HL-60 (cell line): Measurements from ENCODE around the gene HHAT.

Experiments
- DNase-seq, 2 experiments: peaks; one replicate each; pipeline ENCODE4 v3.0.0-alpha.2; 2010 to 2020; ENCODE audit warnings: low read depth in 1 of 2, low spot score in 1 of 2
- H3K27ac ChIP-seq: fragments of 250-450 bp; sonication (Bioruptor Pico); replicated peaks from 2 replicates; pipeline ENCODE4 v1.5.1; 2020; ENCODE audit warnings: mild to moderate bottlenecking, moderate library complexity
- H3K27me3 ChIP-seq: fragments of 250-450 bp; sonication (Bioruptor Pico); 2 replicates; pipeline ENCODE4 v1.5.1; 2021; ENCODE audit warnings: mild to moderate bottlenecking, moderate library complexity; ENCODE audit not compliant: insufficient read depth, poor library complexity, severe bottlenecking
- H3K4me3 ChIP-seq: replicated peaks from 2 replicates; pipeline ENCODE4 v1.5.1; 2011; ENCODE audit warnings: mild to moderate bottlenecking, control low read depth, low read length; ENCODE audit not compliant: insufficient read depth
- GABPA ChIP-seq: IDR thresholded peaks from 2 replicates; pipeline ENCODE4 v1.6.1; 2012; ENCODE audit warnings: low read depth
- POLR2AphosphoS5 ChIP-seq: IDR thresholded peaks from 2 replicates; pipeline ENCODE4 v1.6.1; 2012; ENCODE audit warnings: low read depth
- SPI1 ChIP-seq: IDR thresholded peaks from 2 replicates; pipeline ENCODE4 v1.6.1; 2012; ENCODE audit warnings: low read depth, mild to moderate bottlenecking, borderline replicate concordance
- TF ChIP-seq, protein P1 (sequence below): IDR thresholded peaks from 2 replicates; pipeline ENCODE4 v1.6.1; 2012; ENCODE audit warnings: low read depth; ENCODE audit not compliant: insufficient replicate concordance
- TF ChIP-seq, protein P2 (sequence below): IDR thresholded peaks from one replicate; pipeline ENCODE4 v1.5.1; 2011; ENCODE audit warnings: low read length, control low read depth, inconsistent platforms; ENCODE audit not compliant: insufficient read depth

The HHAT gene

GRCh38 chr1:210692796-210693195, 364.1 kb downstream of the HHAT start:
- TF ChIP-seq SPI1 (peak; percentile 76), POLR2AphosphoS5 (no peak)
- TF ChIP-seq, protein P1, sequence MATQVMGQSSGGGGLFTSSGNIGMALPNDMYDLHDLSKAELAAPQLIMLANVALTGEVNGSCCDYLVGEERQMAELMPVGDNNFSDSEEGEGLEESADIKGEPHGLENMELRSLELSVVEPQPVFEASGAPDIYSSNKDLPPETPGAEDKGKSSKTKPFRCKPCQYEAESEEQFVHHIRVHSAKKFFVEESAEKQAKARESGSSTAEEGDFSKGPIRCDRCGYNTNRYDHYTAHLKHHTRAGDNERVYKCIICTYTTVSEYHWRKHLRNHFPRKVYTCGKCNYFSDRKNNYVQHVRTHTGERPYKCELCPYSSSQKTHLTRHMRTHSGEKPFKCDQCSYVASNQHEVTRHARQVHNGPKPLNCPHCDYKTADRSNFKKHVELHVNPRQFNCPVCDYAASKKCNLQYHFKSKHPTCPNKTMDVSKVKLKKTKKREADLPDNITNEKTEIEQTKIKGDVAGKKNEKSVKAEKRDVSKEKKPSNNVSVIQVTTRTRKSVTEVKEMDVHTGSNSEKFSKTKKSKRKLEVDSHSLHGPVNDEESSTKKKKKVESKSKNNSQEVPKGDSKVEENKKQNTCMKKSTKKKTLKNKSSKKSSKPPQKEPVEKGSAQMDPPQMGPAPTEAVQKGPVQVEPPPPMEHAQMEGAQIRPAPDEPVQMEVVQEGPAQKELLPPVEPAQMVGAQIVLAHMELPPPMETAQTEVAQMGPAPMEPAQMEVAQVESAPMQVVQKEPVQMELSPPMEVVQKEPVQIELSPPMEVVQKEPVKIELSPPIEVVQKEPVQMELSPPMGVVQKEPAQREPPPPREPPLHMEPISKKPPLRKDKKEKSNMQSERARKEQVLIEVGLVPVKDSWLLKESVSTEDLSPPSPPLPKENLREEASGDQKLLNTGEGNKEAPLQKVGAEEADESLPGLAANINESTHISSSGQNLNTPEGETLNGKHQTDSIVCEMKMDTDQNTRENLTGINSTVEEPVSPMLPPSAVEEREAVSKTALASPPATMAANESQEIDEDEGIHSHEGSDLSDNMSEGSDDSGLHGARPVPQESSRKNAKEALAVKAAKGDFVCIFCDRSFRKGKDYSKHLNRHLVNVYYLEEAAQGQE = no peak
- TF ChIP-seq, protein P2, sequence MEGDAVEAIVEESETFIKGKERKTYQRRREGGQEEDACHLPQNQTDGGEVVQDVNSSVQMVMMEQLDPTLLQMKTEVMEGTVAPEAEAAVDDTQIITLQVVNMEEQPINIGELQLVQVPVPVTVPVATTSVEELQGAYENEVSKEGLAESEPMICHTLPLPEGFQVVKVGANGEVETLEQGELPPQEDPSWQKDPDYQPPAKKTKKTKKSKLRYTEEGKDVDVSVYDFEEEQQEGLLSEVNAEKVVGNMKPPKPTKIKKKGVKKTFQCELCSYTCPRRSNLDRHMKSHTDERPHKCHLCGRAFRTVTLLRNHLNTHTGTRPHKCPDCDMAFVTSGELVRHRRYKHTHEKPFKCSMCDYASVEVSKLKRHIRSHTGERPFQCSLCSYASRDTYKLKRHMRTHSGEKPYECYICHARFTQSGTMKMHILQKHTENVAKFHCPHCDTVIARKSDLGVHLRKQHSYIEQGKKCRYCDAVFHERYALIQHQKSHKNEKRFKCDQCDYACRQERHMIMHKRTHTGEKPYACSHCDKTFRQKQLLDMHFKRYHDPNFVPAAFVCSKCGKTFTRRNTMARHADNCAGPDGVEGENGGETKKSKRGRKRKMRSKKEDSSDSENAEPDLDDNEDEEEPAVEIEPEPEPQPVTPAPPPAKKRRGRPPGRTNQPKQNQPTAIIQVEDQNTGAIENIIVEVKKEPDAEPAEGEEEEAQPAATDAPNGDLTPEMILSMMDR = no peak
- H3K27me3 ChIP-seq = no peaks in the 10 kb centered on the region
- H3K27ac ChIP-seq = peak overlapping the region; percentile 4; the same call in 1 of the 2 replicates
- DNase-seq = peak in 1 of 2 experiments; percentile 74
- H3K4me3 ChIP-seq = no peak overlapping the region

GRCh38 chr1:210695026-210695425, 366.3 kb downstream of the HHAT start:
- Histone ChIP-seq H3K4me3 (no peak overlapping the region), H3K27me3 (no peaks in the 10 kb centered on the region), H3K27ac (no peak overlapping the region)
- TF ChIP-seq, protein P2 = no peak
- TF ChIP-seq GABPA (no peak), POLR2AphosphoS5 (no peak), SPI1 (no peak)
- TF ChIP-seq, protein P1 = no peak
- no peak for DNase-seq

GRCh38 chr1:210696709-210697108, 368.0 kb downstream of the HHAT start:
- H3K4me3 ChIP-seq = no peak overlapping the region
- DNase-seq = no peak
- H3K27ac ChIP-seq = no peak overlapping the region

More at GRCh38 chr1:210696709-210697108, 368.0 kb downstream of the HHAT start:
- TF ChIP-seq POLR2AphosphoS5 (no peak), GABPA (no peak), SPI1 (no peak)
- TF ChIP-seq, protein P2 = no peak
- TF ChIP-seq, protein P1 = no peak
- H3K27me3 ChIP-seq = no peaks in the 10 kb centered on the region
